IPS DF 19.7 (cell line): ENCODE results near the gene CCDC159.
"Not testable (repeated sequence)": the region's sequence is repeated elsewhere in the genome, so short reads cannot be mapped to it uniquely, and the experiment has no call there.

ENCODE experiments used
- DNase-seq: peaks from one replicate; pipeline ENCODE4 v3.0.0-alpha.2; 2013; ENCODE audit warnings: low read depth, low spot score

CCDC159 gene, protein sequence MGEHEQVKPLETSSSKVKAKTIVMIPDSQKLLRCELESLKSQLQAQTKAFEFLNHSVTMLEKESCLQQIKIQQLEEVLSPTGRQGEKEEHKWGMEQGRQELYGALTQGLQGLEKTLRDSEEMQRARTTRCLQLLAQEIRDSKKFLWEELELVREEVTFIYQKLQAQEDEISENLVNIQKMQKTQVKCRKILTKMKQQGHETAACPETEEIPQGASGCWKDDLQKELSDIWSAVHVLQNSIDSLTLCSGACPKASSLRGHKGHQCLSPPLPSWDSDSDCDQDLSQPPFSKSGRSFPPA

DNA sequence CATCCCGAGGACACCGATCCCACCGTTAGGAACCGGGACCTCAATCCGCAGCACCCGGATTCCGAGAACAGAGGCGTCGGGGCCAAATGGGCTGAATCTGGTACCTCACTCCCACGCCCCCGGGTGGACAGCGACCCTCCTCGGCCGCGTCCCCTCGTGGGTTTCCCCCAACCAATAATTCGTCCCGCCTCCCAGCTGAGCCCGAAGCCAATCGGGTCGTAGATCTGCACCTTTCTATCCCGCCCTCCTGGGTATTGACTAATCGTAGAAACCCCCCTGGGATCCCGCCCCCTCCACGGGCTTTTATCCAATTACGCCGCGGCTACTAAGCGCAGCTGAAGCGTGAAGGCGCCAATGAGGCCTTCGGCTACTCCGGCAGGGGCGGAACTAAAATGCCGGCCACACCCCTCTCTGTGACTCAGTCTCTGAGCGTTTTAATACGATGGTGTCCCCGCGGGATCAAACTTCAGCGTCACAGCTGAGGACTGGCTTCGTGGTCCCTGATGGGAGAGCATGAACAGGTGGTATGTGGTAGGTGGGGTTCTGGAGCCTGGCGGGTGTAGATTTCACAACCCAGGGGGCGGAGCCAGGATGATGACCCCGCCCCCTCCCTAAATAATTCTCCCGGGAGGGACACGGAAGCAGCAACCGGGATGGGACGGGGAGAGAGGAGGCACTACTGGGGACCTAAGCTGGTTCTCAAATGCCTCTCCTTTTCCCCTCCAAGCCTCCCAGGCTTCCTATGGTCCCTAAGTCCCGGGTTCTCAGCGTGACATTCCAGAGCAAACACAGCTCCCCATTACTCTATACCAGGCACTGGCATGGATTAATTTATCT, at the start of gene CCDC159, which contains the start of gene TMEM205:
TSS of gene CCDC159 (plus strand) at position 416 of the 837 bp plus-strand sequence. CDS start at position 504, 88 bp downstream.
TSS of gene TMEM205 (minus strand) at position 165 of the 837 bp plus-strand sequence. CDS start 649 bp downstream, outside the sequence.
- DNase-seq = peak; percentile 97

DNA sequence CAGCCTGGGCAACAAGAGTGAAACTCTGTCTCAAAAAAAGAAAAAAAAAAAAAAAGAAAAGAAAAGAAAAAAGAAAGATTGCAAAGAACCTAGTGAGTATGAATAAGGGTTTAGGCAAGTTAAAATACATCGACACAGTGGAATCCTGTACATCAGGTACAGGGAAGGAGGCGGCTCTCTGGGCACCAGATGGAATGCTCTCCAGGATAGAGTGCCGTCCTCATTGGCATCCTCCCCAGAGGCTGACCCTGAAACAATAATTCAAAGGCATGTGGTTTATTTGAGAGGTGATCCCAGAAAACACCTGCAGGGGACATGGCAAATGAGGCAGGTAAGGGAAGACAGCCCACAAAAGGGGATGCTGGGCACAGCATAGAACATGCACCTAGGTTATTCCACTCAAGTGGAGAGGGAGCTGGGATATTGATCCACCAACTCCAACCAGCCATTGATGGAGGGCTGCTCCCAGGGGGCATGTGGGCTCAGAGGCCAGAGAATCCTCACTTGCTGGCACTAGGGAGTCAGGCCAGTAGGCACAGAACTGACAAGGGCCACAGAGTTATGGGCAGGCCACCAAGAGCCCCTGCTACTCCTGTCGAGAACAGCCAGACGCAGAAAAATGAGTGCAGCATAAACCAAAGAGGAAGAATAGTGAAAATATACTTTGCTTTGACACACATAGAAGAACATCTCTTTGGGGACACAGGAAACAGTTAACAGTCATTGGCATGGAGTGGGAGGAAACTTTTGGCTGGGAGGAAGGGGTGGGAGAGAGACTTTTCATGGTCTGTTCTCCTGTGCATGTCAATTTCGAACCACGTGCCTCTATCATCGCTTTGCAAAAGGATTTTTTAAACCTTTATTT, 46.1 kb upstream of the CCDC159 start:
- no peak for DNase-seq

DNA sequence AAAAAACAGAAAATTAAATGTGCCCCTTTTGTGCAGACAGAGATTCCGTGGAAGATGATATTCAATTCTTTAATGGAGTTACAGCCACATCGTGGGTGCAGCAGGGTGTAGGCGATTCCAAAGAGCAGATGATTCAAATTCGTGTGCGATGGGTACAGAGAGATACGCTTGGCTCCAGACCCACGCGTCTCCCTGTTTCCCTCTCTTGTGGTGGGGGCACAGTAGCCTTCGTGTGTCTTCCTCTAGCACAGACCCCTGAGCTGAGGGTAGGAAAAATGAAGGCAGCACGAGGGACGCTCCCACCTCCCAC, 45.6 kb upstream of the CCDC159 start:
- DNase-seq = no peak

DNA sequence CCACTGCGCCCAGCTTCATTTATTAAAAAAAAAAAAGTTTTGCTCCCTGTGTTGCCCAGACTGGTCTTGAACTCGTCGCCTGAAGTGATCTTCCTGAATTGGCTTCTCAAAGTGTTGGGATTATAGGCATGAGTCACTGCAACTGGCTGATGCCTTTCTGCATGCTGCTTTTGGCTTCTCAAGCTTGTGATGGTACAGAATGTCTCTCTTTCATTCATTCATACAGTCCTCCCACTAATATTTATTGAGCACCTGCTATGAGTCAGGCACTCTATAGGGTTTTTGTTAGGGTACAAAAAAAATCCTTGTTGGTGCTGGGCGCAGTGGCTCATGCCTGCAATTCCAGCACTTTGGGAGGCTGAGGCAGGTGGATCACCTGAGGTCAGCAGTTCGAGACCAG, 41.4 kb upstream of the CCDC159 start:
- DNase-seq = no peak

DNA sequence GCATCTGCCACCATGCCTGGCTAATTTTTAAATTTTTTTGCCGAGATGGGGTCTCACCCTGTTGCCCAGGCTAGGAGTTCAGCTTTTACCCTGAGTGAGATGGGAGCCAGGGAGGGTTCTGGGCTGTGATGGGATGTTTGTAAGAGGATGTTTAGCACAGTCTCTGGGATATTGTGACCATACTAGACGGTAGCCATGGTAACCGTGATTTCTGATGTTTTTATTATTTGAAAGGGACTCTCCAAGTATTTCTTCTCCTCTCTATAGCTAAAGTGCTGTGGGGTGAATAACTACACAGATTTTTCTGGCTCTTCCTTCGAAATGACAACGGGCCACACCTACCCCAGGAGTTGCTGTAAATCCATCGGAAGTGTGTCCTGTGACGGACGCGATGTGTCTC, 40.0 kb upstream of the CCDC159 start:
- no peak for DNase-seq

DNA sequence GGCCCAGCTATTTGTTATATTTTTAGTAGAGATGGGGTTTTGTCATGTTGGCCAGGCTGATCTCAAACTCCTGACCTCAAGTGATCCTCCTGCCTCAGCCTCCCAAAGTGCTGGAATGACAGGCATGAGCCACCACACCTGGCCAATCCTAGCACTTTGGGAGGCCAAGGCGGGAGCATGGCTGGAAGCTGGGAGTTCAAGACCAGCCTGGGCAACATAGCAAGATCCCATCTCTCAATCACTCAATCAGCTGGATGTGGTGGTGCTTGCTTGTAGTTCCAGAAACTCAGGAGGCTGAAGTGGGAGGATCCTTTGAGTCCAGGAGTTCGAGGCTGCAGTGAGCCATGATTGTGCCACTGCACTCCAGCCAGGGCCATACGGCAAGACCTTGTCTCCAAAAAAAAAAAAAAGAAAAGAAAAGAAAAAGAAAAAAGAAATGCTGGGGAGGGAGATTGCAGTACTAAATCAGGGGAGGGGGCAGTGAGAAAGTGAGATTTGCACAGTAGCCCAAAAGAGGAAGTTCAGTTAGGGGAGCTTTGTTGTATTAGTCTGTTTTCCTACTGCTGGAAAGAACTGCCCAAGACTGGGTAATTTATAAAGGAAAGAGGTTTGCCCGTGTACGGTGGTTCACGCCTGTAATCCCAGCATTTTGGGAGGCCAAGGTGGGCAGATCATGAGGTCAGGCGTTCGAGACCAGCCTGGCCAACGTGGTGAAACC, 25.9 kb upstream of the CCDC159 start:
- DNase-seq = not testable (repeated sequence)

DNA sequence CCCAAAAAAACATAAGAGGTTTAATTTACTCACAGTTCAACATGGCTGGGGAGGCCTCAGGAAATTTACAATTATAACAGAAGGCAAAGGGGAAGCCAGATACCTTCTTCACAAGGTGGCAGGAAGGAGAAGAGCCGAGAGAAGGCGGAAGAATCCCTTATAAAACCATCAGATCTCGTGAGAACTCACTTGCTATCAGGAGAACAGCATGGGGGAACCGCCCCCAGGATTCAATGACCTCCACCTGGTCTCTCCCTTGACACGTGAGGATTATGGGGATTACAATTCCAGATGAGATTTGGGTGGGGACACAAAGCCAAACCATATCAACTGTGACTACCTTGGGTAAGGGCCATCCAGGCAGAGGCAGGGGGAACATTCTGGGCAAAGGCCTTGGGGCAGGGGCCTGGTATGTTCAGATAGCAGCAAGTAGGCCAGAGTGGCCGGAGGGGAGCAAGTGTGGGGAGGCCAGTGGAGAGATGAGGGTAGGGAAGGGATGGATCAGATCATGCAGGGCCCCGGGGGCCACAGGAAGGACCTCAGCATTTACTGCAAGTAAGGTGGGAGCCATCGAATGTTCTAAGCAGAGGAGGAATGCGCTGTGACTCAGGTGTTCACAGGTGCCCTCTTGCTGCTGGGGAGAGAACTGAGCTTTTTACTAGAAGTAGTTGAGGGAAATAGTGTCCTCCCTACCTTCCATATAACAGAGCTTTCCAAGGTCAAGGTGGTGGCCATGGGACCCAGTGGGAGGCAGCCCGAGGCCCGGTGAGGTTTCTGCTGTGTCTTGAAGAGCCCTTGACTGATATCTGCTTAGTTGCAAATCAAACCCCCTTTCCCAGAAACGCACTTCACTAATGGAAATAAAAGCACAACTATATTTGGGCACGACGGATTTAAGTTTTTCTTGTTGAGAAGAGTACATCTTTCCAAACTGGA, 24.9 kb upstream of the CCDC159 start:
- DNase-seq = no peak

DNA sequence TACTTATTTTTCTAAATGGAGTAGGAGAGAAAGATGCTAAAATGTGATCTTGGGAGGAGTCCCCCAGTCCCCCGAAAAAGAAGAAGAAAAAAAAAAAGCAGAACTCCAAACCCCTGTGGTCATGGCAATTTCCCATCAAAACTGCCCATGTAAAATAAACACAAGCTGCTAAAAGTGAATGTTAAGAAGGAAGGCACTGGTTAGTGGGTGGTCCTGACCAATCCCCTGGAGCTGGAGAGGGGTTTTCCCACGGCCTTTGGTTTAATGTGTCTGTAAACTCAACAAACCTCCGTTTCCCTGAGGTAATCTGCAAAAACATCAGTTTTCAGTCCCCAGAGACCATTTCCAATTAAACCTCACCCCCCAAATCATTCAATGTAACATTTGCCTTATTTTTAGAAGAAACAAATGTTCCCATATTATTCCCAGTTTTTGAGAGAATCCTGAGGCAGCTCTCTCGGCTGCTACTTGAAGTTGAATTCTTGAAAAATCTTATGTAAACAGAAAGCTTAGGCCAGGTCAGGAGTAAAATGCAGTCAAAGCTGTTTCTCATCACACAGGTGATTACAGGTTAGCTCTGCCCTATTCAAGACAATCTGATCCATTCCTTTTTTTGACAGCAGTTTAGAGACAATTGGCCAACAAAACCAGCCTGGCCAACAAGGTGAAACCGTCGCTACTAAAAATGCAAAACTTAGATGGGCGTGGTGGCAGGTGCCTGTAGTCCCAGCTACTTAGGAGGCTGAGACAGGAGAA, 23.9 kb upstream of the CCDC159 start:
- DNase-seq = no peak

DNA sequence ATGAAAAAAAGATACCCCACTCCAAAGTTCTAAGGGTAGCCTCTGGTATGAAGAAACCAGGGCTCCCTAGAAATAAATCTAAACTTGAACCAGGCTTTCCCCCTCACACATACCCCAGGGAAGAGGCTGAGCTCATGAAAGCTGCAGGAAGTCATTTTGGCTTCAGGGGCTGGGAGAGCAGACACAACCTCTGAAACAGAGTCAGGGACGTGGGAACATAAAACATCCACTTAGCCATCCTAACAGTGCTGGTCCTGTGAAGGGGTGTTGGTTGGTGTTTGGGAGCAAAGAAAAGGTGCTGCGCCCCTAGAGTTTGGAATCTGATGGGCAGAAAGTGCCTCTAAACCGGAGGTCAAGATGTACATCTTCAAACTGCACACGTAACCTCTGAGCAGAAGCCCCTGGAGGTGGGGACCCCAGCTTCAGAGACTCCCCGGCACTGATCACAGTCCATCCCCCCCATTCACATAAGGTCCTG, 22.7 kb upstream of the CCDC159 start:
- no peak for DNase-seq

DNA sequence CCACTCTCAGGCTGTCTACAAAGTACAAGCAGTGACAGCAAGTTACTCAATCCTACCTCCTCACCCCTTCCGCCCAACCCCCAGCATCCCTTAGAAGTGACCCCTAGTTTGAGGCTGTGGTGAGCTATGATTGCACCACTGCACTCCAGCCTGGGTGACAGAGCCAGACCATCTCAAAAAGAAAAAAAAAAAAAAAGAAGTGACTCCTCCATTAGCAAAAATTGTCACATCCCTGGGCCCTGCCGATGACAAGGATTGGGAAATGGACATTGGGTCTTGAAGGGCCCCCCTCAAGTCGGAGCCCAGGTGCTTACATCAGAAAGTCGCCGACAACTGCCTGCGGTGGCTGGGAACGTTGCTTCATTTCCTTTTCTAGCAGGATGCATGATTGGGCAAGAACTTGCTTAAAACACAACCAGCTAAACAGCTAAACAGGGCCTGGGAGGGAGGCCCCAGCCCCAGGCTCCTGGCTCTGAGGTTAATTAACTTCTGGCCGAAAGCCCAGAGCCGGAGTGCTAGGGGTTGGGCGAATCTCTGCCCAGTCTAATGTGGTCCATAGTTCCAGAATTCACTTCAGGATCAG, 22.1 kb upstream of the CCDC159 start:
- DNase-seq = no peak

DNA sequence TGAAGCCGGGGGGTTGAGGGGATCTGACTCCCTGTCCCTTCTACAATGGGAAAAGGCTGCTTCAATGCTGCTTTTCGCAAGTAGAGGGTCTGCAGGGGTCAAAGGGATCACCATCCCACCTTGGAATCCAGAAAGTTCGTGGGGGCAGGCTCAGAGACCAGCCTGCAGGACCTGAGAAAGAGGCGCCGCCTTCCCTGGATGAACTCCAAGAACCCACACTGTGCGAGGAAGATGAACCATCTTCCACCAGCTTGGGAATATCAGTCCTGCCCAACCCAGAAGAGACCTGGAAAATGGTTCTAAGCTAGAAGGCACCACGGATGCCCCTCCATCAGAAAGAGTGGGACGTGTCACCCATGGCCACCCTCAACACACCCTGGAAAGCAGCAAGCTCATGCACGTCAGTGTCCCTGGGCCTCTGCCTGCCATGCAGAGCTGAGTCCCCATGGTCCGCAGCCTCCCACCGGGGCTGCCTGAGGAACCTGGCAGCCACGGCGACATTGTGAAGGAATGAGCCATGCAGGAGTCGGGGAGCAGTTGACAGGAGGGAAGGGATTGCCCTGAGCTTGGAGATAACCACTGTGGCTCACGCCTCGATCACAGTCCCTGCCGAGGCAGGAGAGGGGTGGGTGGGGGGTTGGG, 21.4 kb upstream of the CCDC159 start:
- no peak for DNase-seq

DNA sequence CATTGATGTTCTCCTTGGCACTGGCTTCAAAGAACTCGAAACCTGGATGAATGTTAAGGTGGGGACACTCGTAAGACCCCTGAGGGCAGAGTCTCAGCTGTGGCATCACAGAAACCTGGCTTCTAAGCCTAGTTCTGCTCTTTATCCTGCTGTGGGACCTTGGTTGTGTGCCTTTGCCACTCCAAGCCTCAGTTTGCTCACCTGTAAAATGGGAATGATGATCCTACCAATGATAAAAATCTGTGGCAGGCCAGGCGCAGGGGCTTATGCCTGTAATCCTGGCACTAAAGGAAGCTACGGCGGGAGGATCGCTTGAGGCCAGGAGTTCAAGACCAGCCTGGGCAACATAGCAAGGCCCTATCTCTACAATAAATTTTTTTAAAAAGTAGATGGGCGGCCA, 20.8 kb upstream of the CCDC159 start:
- DNase-seq = no peak

DNA sequence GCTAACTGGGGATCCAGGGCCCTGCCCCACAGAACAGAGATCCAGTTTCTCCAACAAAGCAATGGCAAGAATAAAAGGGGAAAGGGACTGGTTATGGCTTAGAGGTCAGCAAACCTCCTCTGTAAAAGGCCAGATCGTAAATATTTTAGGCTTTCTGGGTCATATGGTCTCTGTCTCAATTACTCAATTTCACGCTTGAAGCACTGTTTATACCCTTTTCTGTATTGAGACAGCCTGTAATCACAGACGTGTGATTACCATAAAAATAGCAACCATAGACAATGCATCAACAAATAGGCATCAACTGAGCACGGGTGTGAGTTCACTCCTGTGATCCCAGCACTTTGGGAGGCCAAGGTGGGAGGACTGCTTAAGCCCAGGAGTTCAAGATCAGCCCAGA, 16.2 kb upstream of the CCDC159 start:
- DNase-seq = no peak

DNA sequence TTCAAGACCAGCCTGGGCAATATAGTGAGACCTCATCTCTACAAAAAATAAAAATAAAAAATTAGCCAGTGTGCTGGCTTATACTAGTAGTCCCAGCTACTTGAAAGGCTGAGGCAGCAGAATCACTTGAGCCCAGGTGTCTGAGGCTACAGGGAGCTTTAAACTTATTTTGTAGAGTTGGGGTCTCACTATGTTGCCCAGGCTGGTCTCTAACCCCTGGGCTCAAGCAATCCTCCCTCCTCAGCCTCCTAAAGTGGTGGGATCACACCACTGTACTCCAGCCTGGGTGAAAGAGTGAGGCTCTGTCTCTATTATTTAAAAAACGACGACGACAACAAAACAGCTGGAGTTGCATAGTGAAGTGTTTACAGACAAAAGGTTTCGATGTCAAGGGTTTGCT, 14.8 kb upstream of the CCDC159 start:
- DNase-seq = no peak

DNA sequence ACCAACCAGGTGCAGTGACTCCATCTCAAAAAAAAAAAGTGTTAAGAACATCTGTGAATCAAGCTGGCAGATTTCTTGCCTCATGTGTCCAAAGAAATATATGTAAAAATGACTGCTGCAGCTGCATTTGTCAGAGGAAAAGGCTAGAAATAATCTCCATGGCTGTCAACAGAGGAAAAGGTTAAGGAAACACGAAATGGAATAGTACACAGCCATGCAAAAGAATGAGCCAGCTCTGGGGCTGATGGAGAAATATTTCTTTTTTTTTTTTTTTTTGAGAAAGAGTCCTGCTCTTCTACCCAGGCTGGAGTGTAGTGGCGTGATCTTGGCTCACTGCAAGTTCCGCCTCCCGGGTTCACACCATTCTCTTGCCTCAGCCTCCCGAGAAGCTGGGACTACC, 13.5 kb upstream of the CCDC159 start:
- no peak for DNase-seq

DNA sequence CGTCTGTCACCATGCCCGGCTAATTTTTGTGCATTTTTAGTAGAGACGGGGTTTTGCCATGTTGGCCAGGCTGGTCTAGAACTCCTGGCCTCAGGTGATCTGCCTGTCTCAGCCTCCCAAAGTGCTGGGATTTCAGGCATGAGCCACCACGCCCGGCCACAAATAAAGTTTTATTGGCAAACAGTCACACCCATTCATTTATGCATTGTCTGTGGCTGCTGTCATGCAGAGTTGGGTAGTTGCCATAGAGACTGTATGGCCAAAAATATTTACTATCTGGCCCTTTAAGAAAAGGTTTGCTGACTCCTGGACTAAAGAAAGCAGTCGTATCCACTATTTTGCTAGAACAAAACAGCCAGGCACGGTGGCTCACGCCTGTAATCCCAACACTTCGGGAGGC, 12.5 kb upstream of the CCDC159 start:
- not testable (repeated sequence) for DNase-seq

DNA sequence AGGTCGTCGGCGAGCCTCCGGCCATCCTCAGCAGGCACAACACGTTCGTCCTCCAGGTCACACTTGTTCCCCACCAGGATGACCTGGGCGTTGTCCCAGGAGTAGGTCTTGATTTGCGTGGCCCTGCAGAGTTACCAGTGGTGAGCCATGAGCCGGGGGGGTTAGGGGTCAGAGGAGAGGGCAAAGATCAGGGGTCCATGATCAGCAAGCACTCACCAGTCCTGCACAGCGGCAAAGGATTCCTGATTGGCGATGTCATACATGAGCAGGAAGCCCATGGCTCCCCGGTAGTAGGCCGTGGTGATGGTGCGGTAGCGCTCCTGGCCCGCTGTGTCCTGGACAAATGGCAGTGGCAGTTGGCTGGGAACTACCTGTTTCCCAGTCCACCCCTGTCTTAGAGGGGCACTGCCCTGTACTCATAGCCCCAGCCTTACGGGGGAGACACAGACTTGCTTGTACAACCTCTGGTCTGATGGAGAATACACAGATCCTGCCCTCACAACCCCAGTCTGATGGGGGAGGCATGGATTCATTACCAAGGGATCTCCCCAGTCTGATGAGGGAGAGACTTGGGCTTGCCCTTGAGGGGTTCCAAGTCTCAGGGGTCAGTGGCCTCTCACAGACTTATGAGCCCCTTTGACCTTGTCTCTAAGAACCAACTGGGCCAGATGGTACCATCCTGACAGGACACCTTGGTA, 10.7 kb upstream of the CCDC159 start:
- DNase-seq = no peak

DNA sequence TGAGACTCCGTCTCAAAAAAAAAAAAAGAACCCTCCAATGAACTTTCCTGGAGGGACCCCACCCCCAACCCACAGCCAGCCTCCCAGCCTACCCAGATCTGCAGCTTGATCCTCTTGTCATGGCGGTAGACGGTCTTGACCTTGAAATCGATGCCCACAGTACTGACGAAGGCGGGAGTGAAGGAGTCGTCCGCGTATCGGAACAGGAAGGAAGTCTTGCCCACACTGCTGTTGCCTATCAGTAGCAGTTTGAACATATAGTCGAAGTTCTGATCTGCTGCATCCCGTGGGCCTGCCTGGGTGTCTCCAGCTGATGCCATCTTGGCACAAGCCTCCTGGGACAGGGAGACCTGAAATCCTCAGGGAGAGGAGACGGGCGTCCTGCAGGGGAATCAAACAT, 9.2 kb upstream of the CCDC159 start:
- no peak for DNase-seq
